Thoracic aorta (tissue), 2 donors: Measurements from ENCODE around the gene RANBP17. TPM values are rescaled to one million over a fixed set of nuclear protein-coding genes. Genes with fewer than 3 reads are reported as not detected.
"Not testable (repeated sequence)": the region's sequence is repeated elsewhere in the genome, so short reads cannot be mapped to it uniquely, and the experiment has no call there.

Experiments
- ATAC-seq: fragments of 150-250 bp; one replicate; pipeline ENCODE4 v1.8.0; 2017; ENCODE audit warnings: low read depth; ENCODE audit not compliant: insufficient number of reproducible peaks, low FRiP score
- DNase-seq: peaks from one replicate; pipeline ENCODE4 v3.0.0-alpha.2; 2020; ENCODE audit warnings: low spot score
- H3K27ac ChIP-seq, 2 donors: fragments of 200-600 bp; sonication (generic); 1 replicate in 1 of 2; 2 replicates in 1 of 2; pipeline ENCODE4 v1.5.1; 2016; ENCODE audit warnings: mild to moderate bottlenecking in 2 of 2, moderate library complexity in 2 of 2
- H3K27me3 ChIP-seq: fragments of 200-600 bp; sonication (generic); replicated peaks from 2 replicates; pipeline ENCODE4 v1.6.0; 2016; ENCODE audit warnings: mild to moderate bottlenecking; ENCODE audit not compliant: insufficient read depth
- H3K36me3 ChIP-seq: fragments of 200-600 bp; sonication (generic); one replicate; pipeline ENCODE4 v1.5.1; 2016
- H3K4me1 ChIP-seq, 2 donors: fragments of 200-600 bp; sonication (generic); 1 replicate in 1 of 2; 2 replicates in 1 of 2; pipeline versions ENCODE4 v1.5.1 to v1.6.0; 2016; ENCODE audit warnings: low read depth in 2 of 2, mild to moderate bottlenecking in 1 of 2; ENCODE audit not compliant: control insufficient read depth in 1 of 2
- H3K4me3 ChIP-seq: fragments of 200-600 bp; sonication (generic); 2 replicates; pipeline ENCODE4 v1.5.1; 2016; ENCODE audit warnings: mild to moderate bottlenecking
- H3K9me3 ChIP-seq: fragments of 200-600 bp; sonication (generic); 2 replicates; pipeline ENCODE4 v1.5.1; 2016
- CTCF ChIP-seq: fragments of 200-600 bp; sonication (generic); IDR thresholded peaks from one replicate; pipeline ENCODE4 v1.5.1; 2019; ENCODE audit warnings: antibody characterized with exemption
- total RNA-seq, 2 donors: library from RNA; depleted of rRNA; stranded (reverse); fragments of >200 nt; gene quantifications; one replicate each; pipeline versions ENCODE4 v1.1.0 to v1.2.3, GENCODE V29; 2016

Gene RANBP17
- total RNA-seq, 2 donors from 2014 or later: 8.4 to 31.1 TPM

- TF ChIP-seq CTCF: no peak
- no peak overlapping the region for H3K4me3 ChIP-seq
- no peaks in the 10 kb centered on the region for H3K9me3 ChIP-seq
- no peaks in the 10 kb centered on the region for H3K4me1 ChIP-seq
- no peak for DNase-seq
- H3K27ac ChIP-seq: no peak overlapping the region
- no peaks in the 10 kb centered on the region for H3K36me3 ChIP-seq
- no peaks in the 10 kb centered on the region for H3K27me3 ChIP-seq
- no peak for ATAC-seq
Observed at GRCh38 chr5:171029401-171029800, 167.6 kb downstream of the RANBP17 start.

- no peaks in the 10 kb centered on the region for H3K36me3 ChIP-seq
- no peaks in the 10 kb centered on the region for H3K27me3 ChIP-seq
- no peaks in the 10 kb centered on the region for H3K4me1 ChIP-seq
- no peak overlapping the region for H3K4me3 ChIP-seq
- no peak for ATAC-seq
- no peak overlapping the region for H3K27ac ChIP-seq
- no peak for TF ChIP-seq CTCF
- DNase-seq: no peak
- H3K9me3 ChIP-seq: no peaks in the 10 kb centered on the region
Observed at GRCh38 chr5:171031977-171032376, 170.2 kb downstream of the RANBP17 start.

DNA sequence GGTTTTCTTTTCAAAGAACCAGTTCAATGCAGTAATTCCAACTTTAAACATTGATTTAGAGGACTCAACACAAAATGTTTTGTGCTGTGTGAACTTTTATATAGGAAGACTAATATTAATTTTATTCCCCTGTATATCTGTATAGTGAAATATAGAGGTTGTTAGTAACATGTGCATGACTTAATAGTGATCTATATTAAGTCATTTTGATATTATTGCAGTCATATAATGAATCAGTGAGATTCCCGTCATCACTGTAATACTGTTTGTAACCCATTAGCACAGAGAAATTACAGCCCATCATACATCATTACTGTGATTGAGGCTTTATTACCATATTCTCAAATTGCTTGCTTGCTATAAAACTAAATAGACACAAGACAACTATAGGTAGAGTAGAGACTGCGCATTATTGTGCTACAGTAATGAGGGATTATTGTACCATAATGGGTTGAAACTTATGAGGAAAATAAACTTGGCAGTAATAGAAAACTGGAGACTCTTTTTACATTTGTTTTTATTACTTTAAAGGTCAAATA is 170.7 kb downstream of the RANBP17 start:
- no peaks in the 10 kb centered on the region for H3K9me3 ChIP-seq
- no peak overlapping the region for H3K4me3 ChIP-seq
- no peaks in the 10 kb centered on the region for H3K4me1 ChIP-seq
- DNase-seq: no peak
- ATAC-seq: no peak
- no peak overlapping the region for H3K27ac ChIP-seq
- TF ChIP-seq CTCF: no peak
- H3K36me3 ChIP-seq: no peaks in the 10 kb centered on the region
- H3K27me3 ChIP-seq: no peaks in the 10 kb centered on the region

DNA sequence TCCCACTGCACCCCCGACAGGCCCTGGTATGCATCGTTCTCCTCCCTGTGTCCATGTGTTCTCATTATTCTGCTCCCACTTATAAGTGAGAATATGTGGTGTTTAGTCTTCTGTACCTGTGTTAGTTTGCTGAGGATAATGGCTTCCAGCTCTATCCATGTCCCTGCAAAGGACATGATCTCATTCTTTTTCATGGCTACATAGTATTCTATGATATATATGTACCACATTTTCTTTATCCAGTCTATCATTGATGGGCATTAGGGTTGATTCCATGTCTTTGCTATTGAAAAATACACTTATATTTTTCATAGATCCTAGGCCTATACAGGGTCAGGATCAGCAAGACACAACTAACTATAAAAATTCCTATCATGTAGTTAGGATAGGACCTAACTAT is 180.1 kb downstream of the RANBP17 start:
- not testable (repeated sequence) for ATAC-seq, H3K9me3 ChIP-seq, H3K36me3 ChIP-seq, H3K4me1 ChIP-seq, H3K27me3 ChIP-seq, DNase-seq, H3K4me3 ChIP-seq, H3K27ac ChIP-seq

- H3K27ac ChIP-seq: no peak overlapping the region
- no peaks in the 10 kb centered on the region for H3K27me3 ChIP-seq
- H3K4me3 ChIP-seq: no peak overlapping the region
- H3K4me1 ChIP-seq: no peaks in the 10 kb centered on the region
- no peaks in the 10 kb centered on the region for H3K9me3 ChIP-seq
- DNase-seq (no peak), ATAC-seq (no peak)
- no peaks in the 10 kb centered on the region for H3K36me3 ChIP-seq
- TF ChIP-seq CTCF: no peak
Observed at GRCh38 chr5:171050916-171051315, 189.1 kb downstream of the RANBP17 start.

DNA sequence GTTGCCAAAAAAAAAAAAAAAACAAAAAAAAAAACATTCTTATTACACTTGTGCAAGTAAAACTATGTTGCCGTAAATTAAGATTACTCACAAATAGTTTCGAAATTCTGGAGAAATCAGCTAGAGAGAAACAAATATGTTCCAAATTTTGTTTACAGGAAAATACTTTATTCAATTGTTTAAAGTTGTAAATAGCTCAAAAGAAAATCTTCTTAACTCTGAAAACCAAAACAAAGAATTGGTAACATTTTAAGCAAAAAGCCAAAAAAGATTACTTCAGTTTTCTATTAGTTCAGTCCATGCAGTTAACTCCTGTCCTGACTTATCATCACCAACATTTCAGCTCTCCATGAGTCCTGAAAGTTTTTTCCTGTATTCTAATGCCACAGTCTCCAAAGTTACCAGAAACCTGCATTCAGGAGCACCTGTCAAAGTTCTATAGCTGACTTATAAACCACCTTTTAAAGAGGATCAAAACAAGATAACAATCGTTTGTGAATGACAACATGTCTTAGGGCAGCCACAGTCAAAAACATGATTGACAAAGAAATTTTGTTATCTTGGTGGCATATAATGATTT is 194.1 kb downstream of the RANBP17 start:
- Histone ChIP-seq H3K4me3 (no peak overlapping the region), H3K27ac (no peak overlapping the region), H3K27me3 (no peaks in the 10 kb centered on the region), H3K9me3 (no peaks in the 10 kb centered on the region), H3K36me3 (no peaks in the 10 kb centered on the region), H3K4me1 (no peaks in the 10 kb centered on the region)
- ATAC-seq (no peak), DNase-seq (no peak)
- no peak for TF ChIP-seq CTCF
